ENCODE results near the gene CD79B.
"Not testable (repeated sequence)": the region's sequence is repeated elsewhere in the genome, so short reads cannot be mapped to it uniquely, and the experiment has no call there.

The CD79B gene

GRCh38 chr17:63926164-63926563, 6.0 kb downstream of the CD79B start:
- Histone ChIP-seq H3K36me3 (replicated peaks; ENCODE audit: insufficient read depth, low read length) (no peaks in the 10 kb centered on the region), H3K27me3 (replicated peaks; ENCODE audit: insufficient read depth, low read length) (no peaks in the 10 kb centered on the region), H3K27ac (ENCODE audit: low read length) (no peak overlapping the region), H3K79me2 (ENCODE audit: low read length) (no peaks in the 10 kb centered on the region), H3F3A (ENCODE audit: insufficient read depth, low read length) (no peaks in the 10 kb centered on the region), H2AFZ (ENCODE audit: low read length) (no peak overlapping the region), H3K4me2 (ENCODE audit: low read depth, low read length) (no peak overlapping the region), H3K4me1 (ENCODE audit: low read length) (no peaks in the 10 kb centered on the region), H3K9me2 (replicated peaks; ENCODE audit: insufficient read depth, low read length) (no peaks in the 10 kb centered on the region), H3K9me3 (replicated peaks; ENCODE audit: insufficient read depth, low read length) (no peaks in the 10 kb centered on the region), H4K20me1 (ENCODE audit: insufficient read depth, low read length) (no peaks in the 10 kb centered on the region), H3K9ac (ENCODE audit: low read length) (no peak overlapping the region), H3K4me3 (ENCODE audit: low read length) (no peak overlapping the region)
- DNase-seq = no peak
- TF ChIP-seq EZH2phosphoT487 (IDR thresholded peaks at IDR 0.05; ENCODE audit: low read length) (no peak), EZH2 (optimal IDR thresholded peaks at IDR 0.05; ENCODE audit: low read depth, low read length) (no peak)
- TF ChIP-seq, protein P1, sequence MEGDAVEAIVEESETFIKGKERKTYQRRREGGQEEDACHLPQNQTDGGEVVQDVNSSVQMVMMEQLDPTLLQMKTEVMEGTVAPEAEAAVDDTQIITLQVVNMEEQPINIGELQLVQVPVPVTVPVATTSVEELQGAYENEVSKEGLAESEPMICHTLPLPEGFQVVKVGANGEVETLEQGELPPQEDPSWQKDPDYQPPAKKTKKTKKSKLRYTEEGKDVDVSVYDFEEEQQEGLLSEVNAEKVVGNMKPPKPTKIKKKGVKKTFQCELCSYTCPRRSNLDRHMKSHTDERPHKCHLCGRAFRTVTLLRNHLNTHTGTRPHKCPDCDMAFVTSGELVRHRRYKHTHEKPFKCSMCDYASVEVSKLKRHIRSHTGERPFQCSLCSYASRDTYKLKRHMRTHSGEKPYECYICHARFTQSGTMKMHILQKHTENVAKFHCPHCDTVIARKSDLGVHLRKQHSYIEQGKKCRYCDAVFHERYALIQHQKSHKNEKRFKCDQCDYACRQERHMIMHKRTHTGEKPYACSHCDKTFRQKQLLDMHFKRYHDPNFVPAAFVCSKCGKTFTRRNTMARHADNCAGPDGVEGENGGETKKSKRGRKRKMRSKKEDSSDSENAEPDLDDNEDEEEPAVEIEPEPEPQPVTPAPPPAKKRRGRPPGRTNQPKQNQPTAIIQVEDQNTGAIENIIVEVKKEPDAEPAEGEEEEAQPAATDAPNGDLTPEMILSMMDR (IDR thresholded peaks at IDR 0.05; ENCODE audit: low read length) = no peak

DNA sequence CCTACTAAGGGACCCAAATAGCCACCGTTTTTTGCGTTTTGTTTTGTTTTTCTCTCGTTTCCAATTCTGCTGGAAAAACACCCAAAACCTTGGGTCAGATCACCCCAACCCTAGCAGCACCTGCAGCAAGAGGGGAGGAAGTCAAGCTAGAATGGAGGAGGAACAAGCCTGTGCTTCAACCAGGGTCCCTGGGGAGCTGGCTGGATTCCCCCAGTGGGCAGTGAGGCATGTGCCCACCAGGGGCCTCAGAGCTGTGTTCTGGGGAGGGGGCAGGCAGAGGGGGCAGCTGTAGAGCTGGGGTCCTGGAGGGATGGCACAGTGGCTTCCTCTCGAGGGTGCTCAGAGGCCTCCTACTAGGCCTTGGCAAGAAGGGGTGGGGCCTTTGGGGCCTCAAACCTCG, 6.5 kb downstream of the CD79B start:
- no peaks in the 10 kb centered on the region for H3K9me3 ChIP-seq (replicated peaks; ENCODE audit: insufficient read depth, low read length)
- H3K9ac ChIP-seq (ENCODE audit: low read length) = no peak overlapping the region
- no peaks in the 10 kb centered on the region for H3K27me3 ChIP-seq (replicated peaks; ENCODE audit: insufficient read depth, low read length)
- H3F3A ChIP-seq (ENCODE audit: insufficient read depth, low read length) = no peaks in the 10 kb centered on the region
- no peaks in the 10 kb centered on the region for H3K36me3 ChIP-seq (replicated peaks; ENCODE audit: insufficient read depth, low read length)
- no peak overlapping the region for H3K4me2 ChIP-seq (ENCODE audit: low read depth, low read length)
- H4K20me1 ChIP-seq (ENCODE audit: insufficient read depth, low read length) = no peaks in the 10 kb centered on the region
- TF ChIP-seq, protein P1 (IDR thresholded peaks at IDR 0.05; ENCODE audit: low read length) = no peak
- TF ChIP-seq EZH2phosphoT487 (IDR thresholded peaks at IDR 0.05; ENCODE audit: low read length) (no peak), EZH2 (optimal IDR thresholded peaks at IDR 0.05; ENCODE audit: low read depth, low read length) (no peak)
- no peaks in the 10 kb centered on the region for H3K9me2 ChIP-seq (replicated peaks; ENCODE audit: insufficient read depth, low read length)
- H2AFZ ChIP-seq (ENCODE audit: low read length) = no peak overlapping the region
- H3K27ac ChIP-seq (ENCODE audit: low read length) = no peak overlapping the region
- no peak for DNase-seq
- H3K79me2 ChIP-seq (ENCODE audit: low read length) = no peaks in the 10 kb centered on the region
- no peak overlapping the region for H3K4me3 ChIP-seq (ENCODE audit: low read length)
- no peaks in the 10 kb centered on the region for H3K4me1 ChIP-seq (ENCODE audit: low read length)

- not testable (repeated sequence) for H3K27me3 ChIP-seq (replicated peaks; ENCODE audit: insufficient read depth, low read length); H3K9me2 ChIP-seq (replicated peaks; ENCODE audit: insufficient read depth, low read length); H2AFZ ChIP-seq (ENCODE audit: low read length); H3F3A ChIP-seq (ENCODE audit: insufficient read depth, low read length); H3K79me2 ChIP-seq (ENCODE audit: low read length); H3K4me1 ChIP-seq (ENCODE audit: low read length); H3K27ac ChIP-seq (ENCODE audit: low read length); H3K4me2 ChIP-seq (ENCODE audit: low read depth, low read length); H4K20me1 ChIP-seq (ENCODE audit: insufficient read depth, low read length); DNase-seq; H3K9me3 ChIP-seq (replicated peaks; ENCODE audit: insufficient read depth, low read length); H3K4me3 ChIP-seq (ENCODE audit: low read length); H3K36me3 ChIP-seq (replicated peaks; ENCODE audit: insufficient read depth, low read length); H3K9ac ChIP-seq (ENCODE audit: low read length)
Observed at GRCh38 chr17:63922402-63922801, 9.7 kb downstream of the CD79B start.

DNA sequence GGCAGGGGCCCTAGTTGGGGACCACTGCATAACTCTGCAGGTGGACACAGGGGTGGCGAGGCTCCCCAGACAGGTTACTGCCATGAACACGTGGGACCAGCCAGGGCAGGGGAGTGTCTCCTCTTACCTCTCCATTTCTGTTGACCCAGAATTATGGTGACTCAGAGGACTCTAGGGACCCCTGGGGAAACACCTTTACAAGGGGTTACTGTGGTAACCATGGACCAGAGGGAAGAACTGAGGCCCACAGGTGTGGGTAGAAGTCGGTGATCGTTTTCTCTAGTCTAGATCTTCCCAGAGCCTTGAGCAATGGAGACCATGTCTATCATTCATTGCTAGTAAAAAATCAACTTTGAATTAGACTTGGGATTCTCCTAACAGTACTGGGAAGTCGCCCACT, 11.4 kb downstream of the CD79B start:
- H3K9me2 ChIP-seq (replicated peaks; ENCODE audit: insufficient read depth, low read length); H3K9ac ChIP-seq (ENCODE audit: low read length); H3K27ac ChIP-seq (ENCODE audit: low read length); H3F3A ChIP-seq (ENCODE audit: insufficient read depth, low read length); H3K27me3 ChIP-seq (replicated peaks; ENCODE audit: insufficient read depth, low read length); DNase-seq; H3K4me2 ChIP-seq (ENCODE audit: low read depth, low read length); H3K79me2 ChIP-seq (ENCODE audit: low read length); H3K9me3 ChIP-seq (replicated peaks; ENCODE audit: insufficient read depth, low read length); H3K4me1 ChIP-seq (ENCODE audit: low read length); H3K4me3 ChIP-seq (ENCODE audit: low read length); H2AFZ ChIP-seq (ENCODE audit: low read length); H3K36me3 ChIP-seq (replicated peaks; ENCODE audit: insufficient read depth, low read length); H4K20me1 ChIP-seq (ENCODE audit: insufficient read depth, low read length): not testable (repeated sequence)

- not testable (repeated sequence) for H3K79me2 ChIP-seq (ENCODE audit: low read length); H3K27ac ChIP-seq (ENCODE audit: low read length); DNase-seq; H3K9me2 ChIP-seq (replicated peaks; ENCODE audit: insufficient read depth, low read length); H3K9ac ChIP-seq (ENCODE audit: low read length); H2AFZ ChIP-seq (ENCODE audit: low read length); H3K4me1 ChIP-seq (ENCODE audit: low read length); H3K4me3 ChIP-seq (ENCODE audit: low read length); H3K27me3 ChIP-seq (replicated peaks; ENCODE audit: insufficient read depth, low read length); H4K20me1 ChIP-seq (ENCODE audit: insufficient read depth, low read length); H3K4me2 ChIP-seq (ENCODE audit: low read depth, low read length); H3K36me3 ChIP-seq (replicated peaks; ENCODE audit: insufficient read depth, low read length); H3K9me3 ChIP-seq (replicated peaks; ENCODE audit: insufficient read depth, low read length); H3F3A ChIP-seq (ENCODE audit: insufficient read depth, low read length)
Observed at GRCh38 chr17:63920050-63920449, 12.1 kb downstream of the CD79B start.
